H9 (cell line): ENCODE data around the gene SULT2B1. TPM values are rescaled to one million over a fixed set of nuclear protein-coding genes. Genes with fewer than 3 reads are reported as not detected.

Experiments used
- DNase-seq: peaks from one replicate; pipeline ENCODE4 v3.0.0-alpha.2; 2017
- H2AFZ ChIP-seq: one replicate; pipeline ENCODE4 v1.6.1; 2013; ENCODE audit warnings: mild to moderate bottlenecking, low read length, control low read depth, moderate library complexity
- H2AK5ac ChIP-seq: 2 replicates; pipeline ENCODE4 v1.6.1; 2013; ENCODE audit warnings: low read length, control low read depth, mixed read lengths; ENCODE audit not compliant: insufficient read length
- H2BK120ac ChIP-seq: one replicate; pipeline ENCODE4 v1.6.1; 2013; ENCODE audit warnings: low read depth, mild to moderate bottlenecking, low read length, control low read depth, inconsistent platforms; ENCODE audit not compliant: poor library complexity, severe bottlenecking
- H2BK12ac ChIP-seq: 2 replicates; pipeline ENCODE4 v1.6.1; 2013; ENCODE audit warnings: low read length, control low read depth, mixed read lengths, low read depth; ENCODE audit not compliant: insufficient read length
- H2BK15ac ChIP-seq: 2 replicates; pipeline ENCODE4 v1.6.1; 2013; ENCODE audit warnings: low read depth, low read length, control low read depth
- H2BK20ac ChIP-seq: one replicate; pipeline ENCODE4 v1.6.1; 2013; ENCODE audit warnings: low read depth, mild to moderate bottlenecking, low read length, control low read depth, inconsistent platforms; ENCODE audit not compliant: poor library complexity, severe bottlenecking
- H2BK5ac ChIP-seq: 2 replicates; pipeline ENCODE4 v1.6.1; 2013; ENCODE audit warnings: low read length, control low read depth, mixed read lengths; ENCODE audit not compliant: insufficient read length
- H3K14ac ChIP-seq: 2 replicates; pipeline ENCODE4 v1.6.1; 2013; ENCODE audit warnings: low read length, control low read depth; ENCODE audit not compliant: insufficient read depth
- H3K18ac ChIP-seq: 2 replicates; pipeline ENCODE4 v1.6.1; 2013; ENCODE audit warnings: low read depth, mild to moderate bottlenecking, mixed read lengths, low read length, control low read depth; ENCODE audit not compliant: insufficient read length
- H3K23ac ChIP-seq: 2 replicates; pipeline ENCODE4 v1.6.1; 2013; ENCODE audit warnings: low read length, control low read depth, mixed read lengths, low read depth; ENCODE audit not compliant: insufficient read length
- H3K23me2 ChIP-seq: 2 replicates; pipeline ENCODE4 v1.6.1; 2013; ENCODE audit warnings: low read depth, mild to moderate bottlenecking, mixed read lengths, low read length, control low read depth; ENCODE audit not compliant: insufficient read length, poor library complexity, severe bottlenecking
- H3K27ac ChIP-seq: 2 replicates; pipeline ENCODE4 v1.5.1; 2013; ENCODE audit warnings: low read length, control low read depth, mixed read lengths, low read depth; ENCODE audit not compliant: insufficient read length
- H3K27me3 ChIP-seq: 2 replicates; pipeline ENCODE4 v1.6.1; 2013; ENCODE audit warnings: low read length, control low read depth, inconsistent platforms; ENCODE audit not compliant: insufficient read depth
- H3K4ac ChIP-seq: 2 replicates; pipeline ENCODE4 v1.6.1; 2013; ENCODE audit warnings: low read depth, mild to moderate bottlenecking, control low read depth, inconsistent platforms, low read length, moderate library complexity
- H3K4me1 ChIP-seq: 2 replicates; pipeline ENCODE4 v1.6.1; 2013; ENCODE audit warnings: low read length, control low read depth, inconsistent platforms; ENCODE audit not compliant: insufficient read depth
- H3K4me2 ChIP-seq: 2 replicates; pipeline ENCODE4 v1.6.1; 2013; ENCODE audit warnings: low read length, control low read depth, mixed read lengths; ENCODE audit not compliant: insufficient read length, insufficient read depth
- H3K56ac ChIP-seq: 2 replicates; pipeline ENCODE4 v1.6.1; 2013; ENCODE audit warnings: low read depth, mild to moderate bottlenecking, mixed read lengths, low read length, control low read depth; ENCODE audit not compliant: insufficient read length
- H3K79me1 ChIP-seq: 2 replicates; pipeline ENCODE4 v1.6.1; 2013; ENCODE audit warnings: low read depth, mild to moderate bottlenecking, moderate library complexity, low read length, control low read depth, inconsistent platforms; ENCODE audit not compliant: insufficient read depth, poor library complexity, severe bottlenecking
- H3K79me2 ChIP-seq: 2 replicates; pipeline ENCODE4 v1.6.1; 2013; ENCODE audit warnings: low read length, control low read depth, inconsistent platforms; ENCODE audit not compliant: insufficient read depth
- H3K9ac ChIP-seq: 2 replicates; pipeline ENCODE4 v1.6.1; 2013; ENCODE audit warnings: low read length, control low read depth, mixed read lengths; ENCODE audit not compliant: insufficient read length; ENCODE audit errors: extremely low read depth
- H3K9me3 ChIP-seq: one replicate; pipeline ENCODE4 v1.6.1; 2013; ENCODE audit warnings: low read depth, low read length, inconsistent platforms; ENCODE audit not compliant: control insufficient read depth
- H3T11ph ChIP-seq: one replicate; pipeline ENCODE4 v1.6.1; 2013; ENCODE audit warnings: mild to moderate bottlenecking, low read length, control low read depth, inconsistent platforms
- H4K20me1 ChIP-seq: one replicate; pipeline ENCODE4 v1.6.1; 2013; ENCODE audit not compliant: control insufficient read depth, insufficient read length, insufficient read depth
- H4K5ac ChIP-seq: 2 replicates; pipeline ENCODE4 v1.6.1; 2013; ENCODE audit warnings: low read depth, mild to moderate bottlenecking, mixed read lengths, low read length, control low read depth; ENCODE audit not compliant: insufficient read length
- H4K8ac ChIP-seq: replicated peaks from 2 replicates; pipeline ENCODE4 v1.6.1; 2013; ENCODE audit warnings: low read length, control low read depth, mixed read lengths, low read depth; ENCODE audit not compliant: insufficient read length
- H4K91ac ChIP-seq: 2 replicates; pipeline ENCODE4 v1.6.1; 2013; ENCODE audit warnings: low read depth, mild to moderate bottlenecking, moderate library complexity, mixed read lengths, low read length, control low read depth; ENCODE audit not compliant: insufficient read length
- H3K27ac Mint-ChIP-seq, 3 experiments: 2 replicates in 2 of 3; 3 replicates in 1 of 3; pipeline ENCODE4 v1.8.0; 2020 to 2021; ENCODE audit warnings: mixed read lengths in 3 of 3, mild to moderate bottlenecking in 1 of 3, moderate library complexity in 1 of 3
- H3K27me3 Mint-ChIP-seq: 2 replicates; pipeline ENCODE4 v1.8.0; 2021; ENCODE audit warnings: low read depth, mild to moderate bottlenecking, moderate library complexity, mixed read lengths
- H3K36me3 Mint-ChIP-seq, 3 experiments: 2 replicates in 2 of 3; 3 replicates in 1 of 3; pipeline ENCODE4 v1.8.0; 2020 to 2021; ENCODE audit warnings: low read depth in 3 of 3, mixed read lengths in 3 of 3; ENCODE audit not compliant: insufficient read depth in 1 of 3
- H3K4me1 Mint-ChIP-seq, 2 experiments: 2 replicates each; pipeline ENCODE4 v1.8.0; 2020; ENCODE audit warnings: mixed read lengths in 2 of 2
- H3K4me3 Mint-ChIP-seq, 2 experiments: 2 replicates in 1 of 2; 3 replicates in 1 of 2; pipeline ENCODE4 v1.8.0; 2020 to 2021; ENCODE audit warnings: mild to moderate bottlenecking in 2 of 2, mixed read lengths in 2 of 2, moderate library complexity in 1 of 2
- H3K9me3 Mint-ChIP-seq, 2 experiments: 2 replicates in 1 of 2; 3 replicates in 1 of 2; pipeline ENCODE4 v1.8.0; 2020; ENCODE audit warnings: mild to moderate bottlenecking in 2 of 2, mixed read lengths in 2 of 2, moderate library complexity in 1 of 2
- CTCF ChIP-seq: fragments of 200-600 bp; sonication (generic); conservative IDR thresholded peaks from 3 replicates; pipeline ENCODE4 v1.8.0; 2021; ENCODE audit warnings: antibody characterized with exemption, mild to moderate bottlenecking
- WGBS: extraction: QIAGEN DNeasy Blood & Tissue Kit; methylation state at CpG from one replicate; pipeline ENCODE4 v1.1.7; 2013; ENCODE audit warnings: missing lambda C conversion rate, low lambda C conversion rate, mixed read lengths; ENCODE audit not compliant: insufficient read length; ENCODE audit errors: extremely low coverage; 5-methylcytosine and 5-hydroxymethylcytosine counted together
- total RNA-seq: library from RNA; stranded (reverse); gene quantifications from 2 replicates; pipeline ENCODE4 v1.2.1, GENCODE V29; 2021

SULT2B1 gene
- total RNA-seq, 1 experiment from 2014 or later = 1.7 TPM

- Mint-ChIP-seq H3K4me1 (peaks cover 16 to 29% of the 10 kb centered on the region in 2 experiments), H3K36me3 (no peaks in the 10 kb centered on the region), H3K27me3 (peaks cover 1% of the 10 kb centered on the region), H3K9me3 (peaks cover 0 to 6% of the 10 kb centered on the region in 2 experiments; a peak in 2 of 5 replicates), H3K27ac (no peak overlapping the region), H3K4me3 (no peak overlapping the region)
- no CpG with 5 or more reads among the region's 5 CpGs for WGBS
- Histone ChIP-seq H3K27me3 (no peaks in the 10 kb centered on the region), H3K9me3 (no peaks in the 10 kb centered on the region), H2BK5ac (no peak overlapping the region), H3K27ac (no peak overlapping the region), H3K79me1 (no peaks in the 10 kb centered on the region), H2AK5ac (no peak overlapping the region), H3T11ph (no peak overlapping the region), H2BK15ac (no peak overlapping the region), H4K8ac (no peak overlapping the region), H3K4me2 (no peak overlapping the region), H3K79me2 (no peaks in the 10 kb centered on the region), H4K91ac (no peak overlapping the region), H3K9ac (no peak overlapping the region), H3K56ac (no peak overlapping the region), H4K5ac (no peak overlapping the region), H3K14ac (no peak overlapping the region), H3K18ac (no peak overlapping the region), H4K20me1 (no peaks in the 10 kb centered on the region), H2BK120ac (no peak overlapping the region), H2AFZ (no peak overlapping the region), H3K4ac (no peak overlapping the region), H3K4me1 (peaks cover 2% of the 10 kb centered on the region; the same call in 1 of the 2 replicates), H2BK12ac (no peak overlapping the region), H2BK20ac (no peak overlapping the region), H3K23ac (no peak overlapping the region), H3K23me2 (no peaks in the 10 kb centered on the region)
- no peak for DNase-seq
- TF ChIP-seq CTCF = no peak
Measured at GRCh38 chr19:48556825-48557224, 4.9 kb downstream of the SULT2B1 start.
